Spleen (tissue), 7 donors: ENCODE data around the gene BRSK2.

Experiments used
- POLR2A ChIP-seq, 3 donors: fragments of 450-650 bp; IDR thresholded peaks; one replicate each; pipeline ENCODE4 v1.5.1; 2017; ENCODE audit warnings: antibody characterized with exemption in 3 of 3, mild to moderate bottlenecking in 1 of 3
- POLR2AphosphoS5 ChIP-seq, 3 donors: sonication (generic); formaldehyde crosslinking; IDR thresholded peaks; one replicate each; pipeline ENCODE4 v1.5.1; 2017; ENCODE audit warnings: antibody characterized with exemption in 3 of 3
- TF ChIP-seq, protein P1 (sequence below), 11 experiments: fragments of 200-600 bp in 7 of 11; fragments of 450-650 bp in 4 of 11; sonication (generic) in 4 of 11; IDR thresholded peaks in 8 of 11; conservative IDR thresholded peaks in 3 of 11; 1 replicate in 7 of 11; 2 replicates in 4 of 11; pipeline versions ENCODE4 v1.4.0 to v1.8.0; 2016 to 2021; ENCODE audit warnings: antibody characterized with exemption in 11 of 11, inconsistent platforms in 4 of 11, mild to moderate bottlenecking in 1 of 11
- donor health status: DM: no; HTN: no; CAD: no; lungs with moderate emphysema.
- donor health status: DM: no; HTN: no; CAD: no.
- donor health status: DM: no; HTN: no; CAD: no.

DNA sequence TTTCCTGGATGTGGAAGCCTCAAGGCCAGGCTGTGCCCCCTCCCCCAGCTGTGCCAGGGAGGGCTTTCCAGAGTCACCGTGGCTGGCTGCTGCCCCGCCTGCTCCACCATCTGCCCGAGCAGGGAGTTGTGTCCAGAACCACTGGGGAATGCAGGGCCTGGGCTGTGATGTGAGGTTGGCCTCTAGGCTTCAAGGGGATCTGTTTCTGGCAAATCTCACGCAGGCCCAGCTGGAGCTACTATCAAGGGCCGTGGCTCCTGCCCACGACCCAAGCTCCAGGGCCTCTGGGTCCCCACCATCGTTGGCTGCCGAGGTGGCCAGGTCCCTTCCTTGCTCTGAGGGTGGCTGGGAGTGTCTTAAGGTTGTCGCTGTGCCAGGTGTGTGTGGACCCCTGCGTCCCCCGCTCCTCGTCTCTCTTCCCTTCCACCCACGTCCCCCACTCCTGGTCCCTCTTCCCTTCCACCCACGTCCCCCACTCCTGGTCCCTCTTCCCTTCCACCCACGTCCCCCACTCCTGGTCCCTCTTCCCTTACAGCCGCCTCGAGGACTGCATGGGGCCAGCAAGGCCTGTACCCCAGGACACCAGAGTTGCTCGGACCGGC is 6.1 kb downstream of the BRSK2 start:
- TF ChIP-seq, protein P1, sequence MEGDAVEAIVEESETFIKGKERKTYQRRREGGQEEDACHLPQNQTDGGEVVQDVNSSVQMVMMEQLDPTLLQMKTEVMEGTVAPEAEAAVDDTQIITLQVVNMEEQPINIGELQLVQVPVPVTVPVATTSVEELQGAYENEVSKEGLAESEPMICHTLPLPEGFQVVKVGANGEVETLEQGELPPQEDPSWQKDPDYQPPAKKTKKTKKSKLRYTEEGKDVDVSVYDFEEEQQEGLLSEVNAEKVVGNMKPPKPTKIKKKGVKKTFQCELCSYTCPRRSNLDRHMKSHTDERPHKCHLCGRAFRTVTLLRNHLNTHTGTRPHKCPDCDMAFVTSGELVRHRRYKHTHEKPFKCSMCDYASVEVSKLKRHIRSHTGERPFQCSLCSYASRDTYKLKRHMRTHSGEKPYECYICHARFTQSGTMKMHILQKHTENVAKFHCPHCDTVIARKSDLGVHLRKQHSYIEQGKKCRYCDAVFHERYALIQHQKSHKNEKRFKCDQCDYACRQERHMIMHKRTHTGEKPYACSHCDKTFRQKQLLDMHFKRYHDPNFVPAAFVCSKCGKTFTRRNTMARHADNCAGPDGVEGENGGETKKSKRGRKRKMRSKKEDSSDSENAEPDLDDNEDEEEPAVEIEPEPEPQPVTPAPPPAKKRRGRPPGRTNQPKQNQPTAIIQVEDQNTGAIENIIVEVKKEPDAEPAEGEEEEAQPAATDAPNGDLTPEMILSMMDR (IDR thresholded peaks at IDR 0.05 in 8 of 11, conservative IDR thresholded peaks at IDR 0.05 in 3 of 11), result no peak
- TF ChIP-seq POLR2AphosphoS5 (IDR thresholded peaks at IDR 0.05) (no peak), POLR2A (IDR thresholded peaks at IDR 0.05) (no peak)
